Measurements from ENCODE around the gene MTMR1.
A peak's percentile ranks its signal among the peaks of the same experiment; 100 is the strongest.

Gene MTMR1

DNA sequence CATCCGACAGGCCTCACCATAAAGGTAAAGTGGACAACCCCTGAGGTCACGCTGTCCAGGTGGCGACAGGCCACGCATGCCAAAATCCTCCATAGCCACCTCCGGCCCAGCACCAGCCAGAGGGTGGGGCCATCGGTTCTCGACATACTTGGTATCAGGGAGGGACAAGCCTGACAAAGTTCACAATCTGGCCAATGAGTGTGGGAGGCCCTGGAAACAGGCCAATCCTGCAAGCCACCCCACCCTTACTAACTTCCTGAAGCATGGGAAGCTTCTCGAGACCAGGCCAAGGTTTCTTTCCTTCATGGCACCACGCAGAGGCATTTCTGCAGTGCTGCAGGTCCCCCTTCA, 73.8 kb downstream of the MTMR1 start:
- Histone ChIP-seq H3K4me1 (ENCODE audit: insufficient read depth, low read length) (no peaks in the 10 kb centered on the region), H3K27ac (ENCODE audit: low read length) (no peak overlapping the region), H3K4me2 (ENCODE audit: insufficient read depth, low read length) (no peak overlapping the region), H2AFZ (ENCODE audit: low read depth, low read length) (no peak overlapping the region), H3K9ac (ENCODE audit: low read depth, low read length) (no peak overlapping the region), H3K79me2 (ENCODE audit: insufficient read depth, low read length) (no peaks in the 10 kb centered on the region), H4K20me1 (ENCODE audit: insufficient read depth, low read length) (no peaks in the 10 kb centered on the region), H3K4me3 (ENCODE audit: low read depth in 1 of 2, low read length in 2 of 2) (no peak overlapping the region), H3K36me3 (ENCODE audit: insufficient read depth, low read length) (peaks cover 21% of the 10 kb centered on the region; the same call in 1 of the 2 replicates), H3K9me3 (ENCODE audit: insufficient read depth, low read length, severe bottlenecking) (no peaks in the 10 kb centered on the region), H3K27me3 (ENCODE audit: insufficient read depth, low read length, poor library complexity) (no peaks in the 10 kb centered on the region)
- DNase-seq = no peak
- TF ChIP-seq, protein P1, sequence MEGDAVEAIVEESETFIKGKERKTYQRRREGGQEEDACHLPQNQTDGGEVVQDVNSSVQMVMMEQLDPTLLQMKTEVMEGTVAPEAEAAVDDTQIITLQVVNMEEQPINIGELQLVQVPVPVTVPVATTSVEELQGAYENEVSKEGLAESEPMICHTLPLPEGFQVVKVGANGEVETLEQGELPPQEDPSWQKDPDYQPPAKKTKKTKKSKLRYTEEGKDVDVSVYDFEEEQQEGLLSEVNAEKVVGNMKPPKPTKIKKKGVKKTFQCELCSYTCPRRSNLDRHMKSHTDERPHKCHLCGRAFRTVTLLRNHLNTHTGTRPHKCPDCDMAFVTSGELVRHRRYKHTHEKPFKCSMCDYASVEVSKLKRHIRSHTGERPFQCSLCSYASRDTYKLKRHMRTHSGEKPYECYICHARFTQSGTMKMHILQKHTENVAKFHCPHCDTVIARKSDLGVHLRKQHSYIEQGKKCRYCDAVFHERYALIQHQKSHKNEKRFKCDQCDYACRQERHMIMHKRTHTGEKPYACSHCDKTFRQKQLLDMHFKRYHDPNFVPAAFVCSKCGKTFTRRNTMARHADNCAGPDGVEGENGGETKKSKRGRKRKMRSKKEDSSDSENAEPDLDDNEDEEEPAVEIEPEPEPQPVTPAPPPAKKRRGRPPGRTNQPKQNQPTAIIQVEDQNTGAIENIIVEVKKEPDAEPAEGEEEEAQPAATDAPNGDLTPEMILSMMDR (IDR thresholded peaks at IDR 0.05; ENCODE audit: borderline replicate concordance, extremely low read depth, low read length, poor library complexity, severe bottlenecking) = no peak
- TF ChIP-seq EZH2 (IDR thresholded peaks at IDR 0.05; ENCODE audit: borderline replicate concordance, low read depth, low read length, severe bottlenecking) = no peak
- peak; percentile 17; the same call in 1 of the 3 replicates for ATAC-seq (ENCODE audit: insufficient read depth, low read depth)

DNA sequence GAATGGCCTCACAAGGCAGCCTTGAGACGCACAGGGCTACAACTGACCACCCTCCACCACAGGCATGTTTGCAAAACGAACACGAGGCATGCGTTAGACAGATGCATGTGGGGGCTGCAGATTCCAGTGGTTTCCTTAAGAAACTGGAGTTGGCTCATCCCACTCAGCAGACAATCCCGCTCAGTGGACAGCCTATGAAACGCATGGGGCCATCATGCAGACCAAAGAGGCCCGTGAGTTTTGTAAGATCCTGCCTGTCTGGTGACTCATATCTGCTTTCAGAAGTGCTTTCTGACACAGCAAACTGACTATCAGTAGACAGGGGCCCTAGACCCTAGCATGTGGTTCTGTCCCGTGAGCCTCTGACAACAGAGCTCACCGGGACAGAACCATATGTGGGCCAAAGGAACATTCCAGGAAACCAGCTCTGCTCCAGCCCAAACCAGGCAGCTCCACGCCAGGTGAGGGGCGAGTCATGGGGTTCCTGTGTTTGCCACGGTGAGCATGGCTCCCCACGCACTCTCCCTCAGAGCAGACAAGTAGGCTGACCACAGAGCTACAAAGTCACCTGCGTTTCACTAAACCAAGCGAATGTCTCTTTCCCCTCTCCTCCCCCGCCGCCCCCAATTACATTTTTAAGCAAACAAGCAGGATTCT, 74.4 kb downstream of the MTMR1 start:
- H3K27ac ChIP-seq (ENCODE audit: low read length) = no peak overlapping the region
- H3K4me3 ChIP-seq (ENCODE audit: low read depth in 1 of 2, low read length in 2 of 2) = no peak overlapping the region
- no peak overlapping the region for H3K4me2 ChIP-seq (ENCODE audit: insufficient read depth, low read length)
- H3K36me3 ChIP-seq (ENCODE audit: insufficient read depth, low read length) = peaks cover 15% of the 10 kb centered on the region; the same call in 1 of the 2 replicates
- no peak overlapping the region for H2AFZ ChIP-seq (ENCODE audit: low read depth, low read length)
- H4K20me1 ChIP-seq (ENCODE audit: insufficient read depth, low read length) = no peaks in the 10 kb centered on the region
- no peak for TF ChIP-seq EZH2 (IDR thresholded peaks at IDR 0.05; ENCODE audit: borderline replicate concordance, low read depth, low read length, severe bottlenecking)
- TF ChIP-seq, protein P1 (IDR thresholded peaks at IDR 0.05; ENCODE audit: borderline replicate concordance, extremely low read depth, low read length, poor library complexity, severe bottlenecking) = no peak
- H3K79me2 ChIP-seq (ENCODE audit: insufficient read depth, low read length) = no peaks in the 10 kb centered on the region
- ATAC-seq (ENCODE audit: insufficient read depth, low read depth) = no peak
- H3K9me3 ChIP-seq (ENCODE audit: insufficient read depth, low read length, severe bottlenecking) = no peaks in the 10 kb centered on the region
- no peak overlapping the region for H3K9ac ChIP-seq (ENCODE audit: low read depth, low read length)
- H3K4me1 ChIP-seq (ENCODE audit: insufficient read depth, low read length) = no peaks in the 10 kb centered on the region
- no peak for DNase-seq
- no peaks in the 10 kb centered on the region for H3K27me3 ChIP-seq (ENCODE audit: insufficient read depth, low read length, poor library complexity)

DNA sequence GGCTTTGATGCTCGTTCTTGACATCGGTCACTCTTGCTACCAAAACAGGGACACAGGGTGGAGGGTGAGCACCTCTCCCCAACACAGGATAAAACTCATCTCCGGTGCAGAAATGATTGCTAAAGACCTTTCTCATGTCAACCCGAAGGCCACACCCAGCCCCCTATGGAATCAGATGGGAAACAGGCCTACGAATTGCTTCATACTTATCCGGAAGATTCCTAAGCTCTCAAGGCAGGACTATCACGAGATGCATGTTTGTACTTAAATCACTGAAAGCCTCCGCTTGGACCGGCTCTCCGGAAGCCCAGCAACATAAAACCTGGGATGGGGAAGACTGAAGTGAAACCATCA, 74.9 kb downstream of the MTMR1 start:
- Histone ChIP-seq H4K20me1 (ENCODE audit: insufficient read depth, low read length) (no peaks in the 10 kb centered on the region), H3K9ac (ENCODE audit: low read depth, low read length) (no peak overlapping the region), H3K4me3 (ENCODE audit: low read depth in 1 of 2, low read length in 2 of 2) (no peak overlapping the region), H3K27me3 (ENCODE audit: insufficient read depth, low read length, poor library complexity) (no peaks in the 10 kb centered on the region), H2AFZ (ENCODE audit: low read depth, low read length) (no peak overlapping the region), H3K36me3 (ENCODE audit: insufficient read depth, low read length) (peaks cover 11% of the 10 kb centered on the region; the same call in 1 of the 2 replicates), H3K9me3 (ENCODE audit: insufficient read depth, low read length, severe bottlenecking) (no peaks in the 10 kb centered on the region), H3K79me2 (ENCODE audit: insufficient read depth, low read length) (no peaks in the 10 kb centered on the region), H3K4me1 (ENCODE audit: insufficient read depth, low read length) (no peaks in the 10 kb centered on the region), H3K4me2 (ENCODE audit: insufficient read depth, low read length) (no peak overlapping the region), H3K27ac (ENCODE audit: low read length) (no peak overlapping the region)
- TF ChIP-seq, protein P1 (IDR thresholded peaks at IDR 0.05; ENCODE audit: borderline replicate concordance, extremely low read depth, low read length, poor library complexity, severe bottlenecking) = no peak
- TF ChIP-seq EZH2 (IDR thresholded peaks at IDR 0.05; ENCODE audit: borderline replicate concordance, low read depth, low read length, severe bottlenecking) = no peak
- no peak for DNase-seq
- ATAC-seq (ENCODE audit: insufficient read depth, low read depth) = no peak

Data from DND-41 (cell line).